Vagina (tissue), 2 donors: ENCODE results near the gene TINAGL1. TPM values are rescaled to one million over a fixed set of nuclear protein-coding genes. Genes with fewer than 3 reads are reported as not detected.

Experiments used
- DNase-seq, 2 donors: peaks; one replicate each; pipeline ENCODE4 v3.0.0-alpha.2; 2017; ENCODE audit errors: extremely low spot score in 2 of 2
- H3K27ac ChIP-seq: fragments of 200-600 bp; sonication (generic); one replicate; pipeline ENCODE4 v1.5.1; 2019
- H3K27me3 ChIP-seq: fragments of 200-600 bp; sonication (generic); one replicate; pipeline ENCODE4 v1.5.1; 2019
- H3K36me3 ChIP-seq, 2 donors: fragments of 200-600 bp; sonication (generic); one replicate each; pipeline ENCODE4 v1.5.1; 2017 to 2019
- H3K4me1 ChIP-seq: fragments of 200-600 bp; sonication (generic); one replicate; pipeline ENCODE4 v1.5.1; 2019
- H3K4me3 ChIP-seq, 2 donors: fragments of 200-600 bp; sonication (generic); 1 replicate in 1 of 2; 2 replicates in 1 of 2; pipeline ENCODE4 v1.5.1; 2016 to 2019
- H3K9me3 ChIP-seq: fragments of 200-600 bp; sonication (generic); one replicate; pipeline ENCODE4 v1.5.1; 2019
- CTCF ChIP-seq, 3 experiments: fragments of 450-650 bp in 2 of 3; fragments of 200-600 bp in 1 of 3; sonication (generic) in 1 of 3; IDR thresholded peaks; one replicate each; pipeline ENCODE4 v1.5.1; 2017 to 2019; ENCODE audit warnings: antibody characterized with exemption in 3 of 3, mild to moderate bottlenecking in 2 of 3, moderate library complexity in 2 of 3
- POLR2A ChIP-seq, 2 donors: fragments of 450-650 bp; IDR thresholded peaks; one replicate each; pipeline ENCODE4 v1.6.1; 2017; ENCODE audit warnings: antibody characterized with exemption in 2 of 2, mild to moderate bottlenecking in 2 of 2, moderate library complexity in 2 of 2
- POLR2AphosphoS5 ChIP-seq, 2 donors: sonication (generic); formaldehyde crosslinking; IDR thresholded peaks; one replicate each; pipeline ENCODE4 v1.9.0; 2017; ENCODE audit warnings: antibody characterized with exemption in 2 of 2, mild to moderate bottlenecking in 2 of 2, low read depth in 1 of 2; ENCODE audit not compliant: insufficient read depth in 1 of 2
- intact Hi-C: fragments of 100-400 bp; cut with DNase I; formaldehyde crosslinking; loops from one replicate; pipeline ENCODE4 v1.15.1; 2023
- total RNA-seq: library from RNA; depleted of rRNA; stranded (reverse); fragments of >200 nt; gene quantifications from one replicate; pipeline ENCODE4 v1.2.3, GENCODE V29; 2016

Gene TINAGL1
- total RNA-seq, 1 donor from 2014 or later = 142 TPM

- Histone ChIP-seq H3K4me3 (no peak overlapping the region), H3K27ac (no peak overlapping the region), H3K27me3 (no peaks in the 10 kb centered on the region), H3K4me1 (peaks cover 27% of the 10 kb centered on the region), H3K9me3 (no peaks in the 10 kb centered on the region), H3K36me3 (peaks cover 0 to 57% of the 10 kb centered on the region in 2 donors)
- TF ChIP-seq POLR2A (IDR thresholded peaks at IDR 0.05) (no peak), CTCF (IDR thresholded peaks at IDR 0.05) (no peak), POLR2AphosphoS5 (IDR thresholded peaks at IDR 0.05; ENCODE audit: insufficient read depth in 1 of 2, low read depth in 1 of 2) (no peak)
- intact Hi-C loops = no loop called here
- no peak for DNase-seq
These were observed 52.7 kb downstream of the TINAGL1 start for GRCh38 chr1:31628931-31629556.

GRCh38 chr1:31632649-31633048 lies 56.3 kb downstream of the TINAGL1 start:
- intact Hi-C loops = no loop called here

GRCh38 chr1:31633117-31633516 lies 56.8 kb downstream of the TINAGL1 start:
- intact Hi-C loops = no loop called here
- no peak overlapping the region for H3K4me3 ChIP-seq
- TF ChIP-seq POLR2A (IDR thresholded peaks at IDR 0.05) (no peak), POLR2AphosphoS5 (IDR thresholded peaks at IDR 0.05; ENCODE audit: insufficient read depth in 1 of 2, low read depth in 1 of 2) (no peak), CTCF (IDR thresholded peaks at IDR 0.05) (no peak)
- no peak overlapping the region for H3K27ac ChIP-seq
- DNase-seq = no peak
- peaks cover 0 to 60% of the 10 kb centered on the region in 2 donors for H3K36me3 ChIP-seq
- H3K27me3 ChIP-seq = no peaks in the 10 kb centered on the region
- no peaks in the 10 kb centered on the region for H3K9me3 ChIP-seq
- H3K4me1 ChIP-seq = peaks cover 13% of the 10 kb centered on the region

More at GRCh38 chr1:31632649-31633048, 56.3 kb downstream of the TINAGL1 start:
- Histone ChIP-seq H3K4me1 (peaks cover 15% of the 10 kb centered on the region), H3K36me3 (peaks cover 0 to 64% of the 10 kb centered on the region in 2 donors), H3K27ac (no peak overlapping the region), H3K9me3 (no peaks in the 10 kb centered on the region), H3K27me3 (no peaks in the 10 kb centered on the region), H3K4me3 (no peak overlapping the region)
- DNase-seq = no peak
- TF ChIP-seq POLR2A (IDR thresholded peaks at IDR 0.05) (no peak), CTCF (IDR thresholded peaks at IDR 0.05) (no peak)

Other genes with a start within 250 kb of the TINAGL1 start
- 16.7 TPM for gene FABP3, start 203.4 kb upstream of the TINAGL1 start, total RNA-seq
- gene SERINC2, start 163.3 kb upstream of the TINAGL1 start, total RNA-seq = 17.4 TPM
- gene HCRTR1, start 41.2 kb downstream of the TINAGL1 start, total RNA-seq = not detected
- 53.3 TPM for gene PEF1, start 68.4 kb downstream of the TINAGL1 start, total RNA-seq
- 82.3 TPM for gene COL16A1, start 127.5 kb downstream of the TINAGL1 start, total RNA-seq
- 3.9 TPM for gene ADGRB2, start 187.8 kb downstream of the TINAGL1 start, total RNA-seq
- gene SPOCD1, start 239.5 kb downstream of the TINAGL1 start, total RNA-seq = 4.2 TPM